Activated CD4-positive, CD25-positive, alpha-beta regulatory T cell treated with anti-CD3 and anti-CD28 coated beads, Interleukin-2, amount 50 U/mL, for 72 hours (primary cell): Measurements from ENCODE around the gene ARHGEF28.

ENCODE experiments used
- DNase-seq: peaks from one replicate; pipeline ENCODE4 v3.0.0; 2021

ARHGEF28 gene

GRCh38 chr5:73826301-73827105 is 200.5 kb downstream of the ARHGEF28 start:
- DNase-seq = no peak

GRCh38 chr5:73827106-73827450 is 201.1 kb downstream of the ARHGEF28 start:
- no peak for DNase-seq

GRCh38 chr5:73828465-73828864 is 202.5 kb downstream of the ARHGEF28 start:
- no peak for DNase-seq

- no peak for DNase-seq
Observed at GRCh38 chr5:73830646-73831045, 204.7 kb downstream of the ARHGEF28 start.

GRCh38 chr5:73831066-73831465 is 205.1 kb downstream of the ARHGEF28 start:
- no peak for DNase-seq

- no peak for DNase-seq
Observed at GRCh38 chr5:73834693-73835092, 208.7 kb downstream of the ARHGEF28 start.

- DNase-seq = no peak
Observed at GRCh38 chr5:73835726-73836125, 209.7 kb downstream of the ARHGEF28 start.

GRCh38 chr5:73836607-73837006 is 210.6 kb downstream of the ARHGEF28 start:
- no peak for DNase-seq

GRCh38 chr5:73838901-73839300 is 212.9 kb downstream of the ARHGEF28 start:
- no peak for DNase-seq

- no peak for DNase-seq
Observed at GRCh38 chr5:73841641-73842040, 215.6 kb downstream of the ARHGEF28 start.

- no peak for DNase-seq
Observed at GRCh38 chr5:73844165-73844564, 218.2 kb downstream of the ARHGEF28 start.

- DNase-seq = no peak
Observed at GRCh38 chr5:73851471-73852181, 225.6 kb downstream of the ARHGEF28 start.

GRCh38 chr5:73853091-73853490 is 227.1 kb downstream of the ARHGEF28 start:
- DNase-seq = no peak

GRCh38 chr5:73856997-73857396 is 231.0 kb downstream of the ARHGEF28 start:
- DNase-seq = no peak

- no peak for DNase-seq
Observed at GRCh38 chr5:73857446-73857845, 231.4 kb downstream of the ARHGEF28 start.

GRCh38 chr5:73858054-73858453 is 232.1 kb downstream of the ARHGEF28 start:
- no peak for DNase-seq

GRCh38 chr5:73858776-73859175 is 232.8 kb downstream of the ARHGEF28 start:
- no peak for DNase-seq

GRCh38 chr5:73859696-73860095 is 233.7 kb downstream of the ARHGEF28 start:
- DNase-seq = no peak

GRCh38 chr5:73861313-73861988 is 235.5 kb downstream of the ARHGEF28 start:
- DNase-seq = no peak

GRCh38 chr5:73862796-73863195 is 236.8 kb downstream of the ARHGEF28 start:
- no peak for DNase-seq

GRCh38 chr5:73863876-73864275 is 237.9 kb downstream of the ARHGEF28 start:
- DNase-seq = no peak

GRCh38 chr5:73865315-73865714 is 239.3 kb downstream of the ARHGEF28 start:
- DNase-seq = no peak

- no peak for DNase-seq
Observed at GRCh38 chr5:73867345-73868335, 241.6 kb downstream of the ARHGEF28 start.
